ENCODE measurements around the gene DDN. TPM values are rescaled to one million over a fixed set of nuclear protein-coding genes. Genes with fewer than 3 reads are reported as not detected.

DDN gene
- total and polyA plus RNA-seq, 10 of the 15 experiments (the other 5 are each of a cell fraction or from before 2014, with no cell fraction given) = 0.10 to 13.4 (median 3.7) TPM

DNA sequence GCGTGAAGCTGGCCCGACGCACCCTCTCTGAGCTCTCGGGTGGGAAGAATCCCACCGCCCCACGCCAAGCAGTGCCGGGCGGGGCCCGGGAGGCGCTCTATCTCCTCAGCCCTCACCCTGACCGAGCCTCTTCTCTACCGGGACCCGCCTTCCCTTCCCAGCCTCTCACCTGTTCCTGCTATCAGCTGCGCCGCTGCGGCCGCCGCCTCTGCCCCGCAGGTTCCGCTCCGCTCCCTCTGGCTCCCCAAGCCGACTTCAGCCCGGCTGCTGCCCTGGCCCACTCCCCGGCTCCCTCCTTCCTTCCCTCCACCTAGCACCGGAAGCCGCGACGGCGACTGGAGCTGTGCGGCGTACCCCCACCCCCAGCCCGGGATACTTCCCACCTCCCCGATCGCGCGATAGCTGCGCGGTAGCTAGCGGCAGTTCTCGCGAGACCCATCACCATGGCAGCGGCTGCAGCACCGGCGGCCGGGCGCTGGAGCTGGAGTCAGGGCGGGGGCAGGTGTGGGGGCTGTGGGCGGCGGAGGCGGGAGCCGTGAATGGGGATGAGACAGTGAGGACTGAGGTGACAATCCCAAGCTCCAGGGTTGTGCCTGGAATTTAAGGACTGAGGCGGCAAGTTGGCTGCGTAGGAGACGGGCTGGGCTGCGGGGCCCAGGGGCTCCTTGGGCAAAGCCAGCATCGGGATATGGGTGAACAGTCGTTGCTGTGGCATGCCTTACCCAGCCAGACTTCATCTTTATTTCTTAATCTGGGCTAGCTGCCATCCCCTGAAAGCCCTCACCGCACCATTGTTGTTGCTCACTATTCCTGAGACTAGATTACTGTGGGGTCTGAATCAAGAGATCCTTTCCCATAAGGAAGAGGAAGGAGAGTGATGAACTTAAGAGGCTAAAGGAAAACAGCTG is 41.8 kb downstream of the DDN start, which contains the start of gene ARF3:
Gene ARF3 (minus strand): TSS at position 347 of the 908 bp plus-strand sequence. CDS start 16,392 bp downstream, outside the sequence.
- Histone ChIP-seq H4K20me1 (ENCODE audit: control insufficient read depth, insufficient read depth) (no peaks in the 10 kb centered on the region), H3K4me3 (peak within 1 kb of the TSS; percentile 95), H3K9me3 (replicated peaks; ENCODE audit: control insufficient read depth, insufficient read depth, low read length) (no peaks in the 10 kb centered on the region), H3K27me3 (replicated peaks in 1 of 2; ENCODE audit: control insufficient read depth in 2 of 2, insufficient read depth in 2 of 2, low read length in 1 of 2) (no peaks in the 10 kb centered on the region; a peak in 1 of 4 replicates), H3K36me3 (ENCODE audit: control insufficient read depth in 2 of 2, insufficient read depth in 2 of 2, low read length in 1 of 2) (peaks cover 1 to 3% of the 10 kb centered on the region in 2 experiments; a peak in 3 of 4 replicates), H3K27ac (ENCODE audit: control insufficient read depth, insufficient read depth) (peak within 1 kb of the TSS; percentile 62), H2AFZ (ENCODE audit: control insufficient read depth, low read depth, low read length) (peak within 1 kb of the TSS; percentile 76), H3K79me2 (ENCODE audit: control insufficient read depth, insufficient read depth, low read length) (peaks cover 44% of the 10 kb centered on the region), H3K4me2 (ENCODE audit: control insufficient read depth, insufficient read depth) (peak within 1 kb of the TSS; percentile 89), H3K4me1 (ENCODE audit: control insufficient read depth, insufficient read depth, low read length) (peaks cover 14% of the 10 kb centered on the region), H3K9ac (ENCODE audit: control insufficient read depth, insufficient read depth, low read length) (peak within 1 kb of the TSS; percentile 75)
- ATAC-seq = peak; percentile 93
- in situ Hi-C loops (cut with MboI) (no loop called here), intact Hi-C loops (cut with micrococcal nuclease; ENCODE audit: unreplicated experiment) (no loop called here)
- ChIA-PET RAD21 (ENCODE audit: unreplicated experiment) (interaction anchor here (0.6 to 4.6 kb wide), 15 partner anchors 9 to 789 kb away, joined by 3 to 35 read pairs (median 4); partner anchors contain the start of genes DDX23, FKBP11, WNT1 and WNT10B), SMC1A (ENCODE audit: uncharacterized antibody, unreplicated experiment) (interaction anchor here (0.6 to 3.7 kb wide), 17 partner anchors 9 to 106 kb away, joined by 3 to 18 read pairs (median 4); partner anchors contain the start of genes RND1 and WNT10B), CTCF (interaction anchor here (0.7 to 3.6 kb wide), 16 partner anchors 10 to 143 kb away, joined by 3 to 39 read pairs (median 4); partner anchors contain the start of genes DDX23, FKBP11 and WNT1), POLR2A (interaction anchor here (0.6 to 8.1 kb wide), 17 partner anchors 11 to 647 kb away, joined by 3 to 86 read pairs (median 5); partner anchors contain the start of genes FKBP11, KANSL2, WNT1 and WNT10B)
- no TSS peak for BruUV-seq (replicated peaks)
- no peak for FAIRE-seq
- peak; percentile 80 for DNase-seq (ENCODE audit: low read depth, low spot score)
- WGBS (ENCODE audit: insufficient coverage, insufficient replicate concordance, low lambda C conversion rate, missing lambda C conversion rate) = 2% methylated on average over 39 of the region's 58 CpGs
- TF ChIP-seq CBX5 (IDR thresholded peaks at IDR 0.05; ENCODE audit: low read depth) (no peak), SMAD5 (IDR thresholded peaks at IDR 0.05; ENCODE audit: low read depth) (0 out of 2 replicates have a peak, but pooled peaks have one; percentile 30), POU2F2 (IDR thresholded peaks at IDR 0.05; ENCODE audit: borderline replicate concordance, low read depth, low read length) (no peak), EED (IDR thresholded peaks at IDR 0.05; ENCODE audit: low read depth) (peak; percentile 76), EGR1 (IDR thresholded peaks at IDR 0.05; ENCODE audit: borderline replicate concordance in 1 of 2, low read depth in 2 of 2, low read length in 2 of 2) (peak in 1 of 2 experiments; percentile 87; a peak in 2 of 3 replicates), BRCA1 (IDR thresholded peaks at IDR 0.05; ENCODE audit: low read depth, low read length) (peak; percentile 97), ZZZ3 (IDR thresholded peaks at IDR 0.05; ENCODE audit: control insufficient read depth, insufficient read length, low read depth) (no peak), ZBTB11 (CRISPR knock-in tag; IDR thresholded peaks at IDR 0.05) (no peak), POLR2A (IDR thresholded peaks at IDR 0.05; ENCODE audit: low read depth, low read length) (peak; percentile 83), TARDBP (IDR thresholded peaks at IDR 0.05; ENCODE audit: borderline replicate concordance) (no peak), IKZF1 (conservative IDR thresholded peaks at IDR 0.05) (peak; percentile 74), CTCF (IDR thresholded peaks at IDR 0.05 in 2 of 3, conservative IDR thresholded peaks at IDR 0.05 in 1 of 3; ENCODE audit: control insufficient read depth in 2 of 3, extremely low read depth in 1 of 3, insufficient read depth in 1 of 3, low read depth in 3 of 3, low read length in 3 of 3) (0 out of 6 replicates have a peak, but pooled peaks of 1 of the 3 experiments have one; percentile 8)
- TF ChIP-seq, protein P1, sequence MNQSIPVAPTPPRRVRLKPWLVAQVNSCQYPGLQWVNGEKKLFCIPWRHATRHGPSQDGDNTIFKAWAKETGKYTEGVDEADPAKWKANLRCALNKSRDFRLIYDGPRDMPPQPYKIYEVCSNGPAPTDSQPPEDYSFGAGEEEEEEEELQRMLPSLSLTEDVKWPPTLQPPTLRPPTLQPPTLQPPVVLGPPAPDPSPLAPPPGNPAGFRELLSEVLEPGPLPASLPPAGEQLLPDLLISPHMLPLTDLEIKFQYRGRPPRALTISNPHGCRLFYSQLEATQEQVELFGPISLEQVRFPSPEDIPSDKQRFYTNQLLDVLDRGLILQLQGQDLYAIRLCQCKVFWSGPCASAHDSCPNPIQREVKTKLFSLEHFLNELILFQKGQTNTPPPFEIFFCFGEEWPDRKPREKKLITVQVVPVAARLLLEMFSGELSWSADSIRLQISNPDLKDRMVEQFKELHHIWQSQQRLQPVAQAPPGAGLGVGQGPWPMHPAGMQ (IDR thresholded peaks at IDR 0.05; ENCODE audit: borderline replicate concordance) = peak; percentile 94

Data from GM12878 (cell line).